Measurements from ENCODE around the gene ATP1B3. TPM values are rescaled to one million over a fixed set of nuclear protein-coding genes. Genes with fewer than 3 reads are reported as not detected.

ATP1B3 gene
- total and polyA plus RNA-seq, 9 of the 15 experiments (the other 6 are each of a cell fraction or from before 2014, with no cell fraction given), result 48.3 to 202 (median 123) TPM

DNA sequence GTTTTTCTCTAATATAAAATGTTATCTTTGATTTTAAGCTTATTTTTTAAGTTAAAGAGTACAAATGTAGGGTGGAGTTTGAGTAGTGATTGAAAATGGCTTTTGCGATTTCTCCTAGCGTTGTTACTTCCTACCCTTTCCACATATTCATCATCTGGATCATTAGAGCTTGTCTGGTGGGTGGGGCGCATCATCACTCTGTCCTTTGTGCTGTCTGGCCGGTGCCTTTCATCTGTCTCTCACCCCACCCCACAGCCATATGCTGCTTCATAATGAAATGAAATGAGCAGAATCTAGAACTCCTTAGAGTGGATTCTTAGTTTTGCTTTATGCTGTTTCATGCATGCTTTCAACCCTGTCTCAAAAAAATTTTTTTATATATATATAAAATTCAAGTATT, 44.3 kb downstream of the ATP1B3 start (continued):
- TF ChIP-seq ZHX1 (conservative IDR thresholded peaks at IDR 0.05; ENCODE audit: low read length), result no peak
- TF ChIP-seq BRD9 (IDR thresholded peaks at IDR 0.05; ENCODE audit: low read depth, partially characterized antibody), result no peak
- no peak for TF ChIP-seq EP300 (IDR thresholded peaks at IDR 0.05; ENCODE audit: low read length)
- TF ChIP-seq CEBPG (CRISPR knock-in tag; IDR thresholded peaks at IDR 0.05), result no peak
- TF ChIP-seq CEBPG (tag; conservative IDR thresholded peaks at IDR 0.05 in 1 of 2, IDR thresholded peaks at IDR 0.05 in 1 of 2), result no peak
- no peak for TF ChIP-seq ZNF318 (IDR thresholded peaks at IDR 0.05; ENCODE audit: borderline replicate concordance in 1 of 2, low read depth in 1 of 2)
- TF ChIP-seq, protein P1, sequence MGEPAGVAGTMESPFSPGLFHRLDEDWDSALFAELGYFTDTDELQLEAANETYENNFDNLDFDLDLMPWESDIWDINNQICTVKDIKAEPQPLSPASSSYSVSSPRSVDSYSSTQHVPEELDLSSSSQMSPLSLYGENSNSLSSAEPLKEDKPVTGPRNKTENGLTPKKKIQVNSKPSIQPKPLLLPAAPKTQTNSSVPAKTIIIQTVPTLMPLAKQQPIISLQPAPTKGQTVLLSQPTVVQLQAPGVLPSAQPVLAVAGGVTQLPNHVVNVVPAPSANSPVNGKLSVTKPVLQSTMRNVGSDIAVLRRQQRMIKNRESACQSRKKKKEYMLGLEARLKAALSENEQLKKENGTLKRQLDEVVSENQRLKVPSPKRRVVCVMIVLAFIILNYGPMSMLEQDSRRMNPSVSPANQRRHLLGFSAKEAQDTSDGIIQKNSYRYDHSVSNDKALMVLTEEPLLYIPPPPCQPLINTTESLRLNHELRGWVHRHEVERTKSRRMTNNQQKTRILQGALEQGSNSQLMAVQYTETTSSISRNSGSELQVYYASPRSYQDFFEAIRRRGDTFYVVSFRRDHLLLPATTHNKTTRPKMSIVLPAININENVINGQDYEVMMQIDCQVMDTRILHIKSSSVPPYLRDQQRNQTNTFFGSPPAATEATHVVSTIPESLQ (CRISPR knock-in tag; IDR thresholded peaks at IDR 0.05), result no peak
